HepG2 (cell line): ENCODE data around the gene ITIH2. TPM values are rescaled to one million over a fixed set of nuclear protein-coding genes. Genes with fewer than 3 reads are reported as not detected.

ENCODE experiments used
- AHR ChIP-seq: IDR thresholded peaks from 2 replicates; pipeline ENCODE4 v1.6.1; 2018; ENCODE audit warnings: missing genetic modification reagents, missing compliant biosample characterization
- CERS6 ChIP-seq: sonication (generic); formaldehyde crosslinking; IDR thresholded peaks from 2 replicates; pipeline ENCODE4 v1.5.0; 2020; ENCODE audit warnings: missing genetic modification reagents
- FOXC1 ChIP-seq: sonication (generic); formaldehyde crosslinking; IDR thresholded peaks from 2 replicates; pipeline ENCODE4 v1.8.0; 2022; ENCODE audit warnings: mild to moderate bottlenecking, missing genetic modification reagents, borderline replicate concordance
- HMG20B ChIP-seq: conservative IDR thresholded peaks from 2 replicates; pipeline ENCODE4 v1.6.1; 2016; ENCODE audit warnings: missing genetic modification reagents, missing compliant biosample characterization
- HNRNPUL1 ChIP-seq: fragments of 200-400 bp; formaldehyde crosslinking; IDR thresholded peaks from 2 replicates; pipeline ENCODE4 v1.6.1; 2017; ENCODE audit warnings: low read depth, mild to moderate bottlenecking, low read length, moderate library complexity
- HOXA3 ChIP-seq: sonication (generic); formaldehyde crosslinking; IDR thresholded peaks from 2 replicates; pipeline ENCODE4 v1.5.0; 2020; ENCODE audit warnings: missing genetic modification reagents
- JARID2 ChIP-seq: sonication (generic); formaldehyde crosslinking; IDR thresholded peaks from 2 replicates; pipeline ENCODE4 v1.8.1; 2023; ENCODE audit warnings: missing genetic modification reagents, inconsistent platforms; ENCODE audit not compliant: insufficient replicate concordance
- KMT2A ChIP-seq: sonication (generic); formaldehyde crosslinking; IDR thresholded peaks from 2 replicates; pipeline ENCODE4 v1.4.0; 2020; ENCODE audit warnings: missing genetic modification reagents
- MAZ ChIP-seq, 2 experiments: sonication (generic) in 1 of 2; formaldehyde crosslinking in 1 of 2; IDR thresholded peaks; 2 replicates each; pipeline versions ENCODE4 v1.5.0 to v1.6.1; 2012 to 2020; ENCODE audit warnings: low read depth in 2 of 2, mild to moderate bottlenecking in 2 of 2, borderline replicate concordance in 1 of 2, improper control_type of control experiment in 1 of 2, low read length in 1 of 2, missing genetic modification reagents in 1 of 2, moderate library complexity in 1 of 2
- ZFP62 ChIP-seq: sonication (generic); formaldehyde crosslinking; IDR thresholded peaks from 2 replicates; pipeline ENCODE4 v1.4.0; 2020; ENCODE audit warnings: missing genetic modification reagents
- ZNF160 ChIP-seq: sonication (generic); formaldehyde crosslinking; IDR thresholded peaks from 2 replicates; pipeline ENCODE4 v1.8.0; 2022; ENCODE audit warnings: mild to moderate bottlenecking, inconsistent platforms, missing genetic modification reagents
- ZNF225 ChIP-seq: sonication (generic); formaldehyde crosslinking; IDR thresholded peaks from 2 replicates; pipeline ENCODE4 v1.4.0; 2020; ENCODE audit warnings: mild to moderate bottlenecking, missing genetic modification reagents
- ZNF274 ChIP-seq: sonication (generic); formaldehyde crosslinking; IDR thresholded peaks from 2 replicates; pipeline ENCODE4 v1.5.1; 2020; ENCODE audit warnings: mild to moderate bottlenecking, missing genetic modification reagents
- ZNF333 ChIP-seq: sonication (generic); formaldehyde crosslinking; IDR thresholded peaks from 2 replicates; pipeline ENCODE4 v1.4.0; 2020; ENCODE audit warnings: mild to moderate bottlenecking, missing genetic modification reagents, borderline replicate concordance
- ZNF580 ChIP-seq: IDR thresholded peaks from 2 replicates; pipeline ENCODE4 v1.6.1; 2016; ENCODE audit warnings: low read depth, borderline replicate concordance
- ZNF740 ChIP-seq: sonication (generic); formaldehyde crosslinking; IDR thresholded peaks from 2 replicates; pipeline ENCODE4 v1.4.0; 2020; ENCODE audit warnings: missing genetic modification reagents
- ZNF775 ChIP-seq: sonication (generic); formaldehyde crosslinking; IDR thresholded peaks from 2 replicates; pipeline ENCODE4 v1.4.0; 2020; ENCODE audit warnings: missing genetic modification reagents, mild to moderate bottlenecking, moderate library complexity, borderline replicate concordance
- ZNF781 ChIP-seq: sonication (generic); formaldehyde crosslinking; IDR thresholded peaks from 2 replicates; pipeline ENCODE4 v1.5.1; 2020; ENCODE audit warnings: borderline replicate concordance, mild to moderate bottlenecking, missing genetic modification reagents; ENCODE audit errors: not compliant biosample characterization
- ZSCAN31 ChIP-seq: sonication (generic); formaldehyde crosslinking; IDR thresholded peaks from 2 replicates; pipeline ENCODE4 v1.5.0; 2020; ENCODE audit warnings: low read depth, mild to moderate bottlenecking, missing genetic modification reagents
- polyA plus RNA-seq, 8 experiments: library from polyadenylated mRNA; depleted of rRNA in 3 of 8; stranded (reverse) in 7 of 8; unstranded in 1 of 8; fragments of >200 nt; fragmentation: Illumina TruSeq in 4 of 8; extraction: Trizol in 4 of 8; gene quantifications; 2 replicates each; pipeline versions ENCODE4 v1.2.1 to v1.2.3, GENCODE V29; 2011 to 2016; ENCODE audit warnings: low read depth in 4 of 8, missing spikeins in 1 of 8, mixed read lengths in 1 of 8; ENCODE audit not compliant: insufficient read depth in 1 of 8
- total RNA-seq, 5 experiments: library from RNA; depleted of rRNA; stranded (reverse); fragments of >200 nt; fragmentation: Illumina TruSeq; extraction: Trizol; gene quantifications; 2 replicates each; pipeline ENCODE4 v1.2.3, GENCODE V29; 2016; ENCODE audit warnings: low read depth in 1 of 5

The ITIH2 gene
- total and polyA plus RNA-seq, 2 of the 13 experiments (the other 11 are each of a cell fraction or from before 2014, with no cell fraction given) = 1,197 to 1,427 TPM

GRCh38 chr10:7787857-7788638 lies 84.9 kb downstream of the ITIH2 start, which contains the start of the genes ATP5F1C and KIN (continued):
- peak; percentile 39; the same call in 1 of the 2 replicates for TF ChIP-seq ZNF580 (CRISPR knock-in tag)
- no peak for TF ChIP-seq CERS6 (CRISPR knock-in tag)
- no peak for TF ChIP-seq ZFP62
- no peak for TF ChIP-seq FOXC1 (CRISPR knock-in tag)
- no peak for TF ChIP-seq HNRNPUL1
- TF ChIP-seq HMG20B = no peak
- 0 out of 2 replicates have a peak, but pooled peaks have one; percentile 45 for TF ChIP-seq HOXA3 (CRISPR knock-in tag)
- no peak for TF ChIP-seq ZNF775 (CRISPR knock-in tag)
- no peak for TF ChIP-seq JARID2
- peak; percentile 35; the same call in 1 of the 2 replicates for TF ChIP-seq ZSCAN31 (CRISPR knock-in tag)
- peak; percentile 68; the same call in 1 of the 2 replicates for TF ChIP-seq ZNF333 (CRISPR knock-in tag)
- peak; percentile 74; the same call in 1 of the 2 replicates for TF ChIP-seq AHR
- no peak; the same call in 1 of the 2 replicates for TF ChIP-seq ZNF160 (CRISPR knock-in tag)
- no peak for TF ChIP-seq ZNF740 (CRISPR knock-in tag)
- peak; percentile 40 for TF ChIP-seq MAZ (IDR thresholded peaks at IDR 0.05; ENCODE audit: borderline replicate concordance, low read depth, low read length)
- TF ChIP-seq MAZ (CRISPR knock-in tag; IDR thresholded peaks at IDR 0.05; ENCODE audit: low read depth) = peak; percentile 56; the same call in 1 of the 2 replicates
- TF ChIP-seq KMT2A = peak; percentile 86
- peak; percentile 87 for TF ChIP-seq ZNF781 (CRISPR knock-in tag)
- TF ChIP-seq ZNF225 = no peak
- TF ChIP-seq ZNF274 (CRISPR knock-in tag) = no peak; the same call in none of the 2 replicates
